HG03045 (cell line): ENCODE measurements around the gene HPGDS.
"Not testable (repeated sequence)": the region's sequence is repeated elsewhere in the genome, so short reads cannot be mapped to it uniquely, and the experiment has no call there.

Experiments
- ATAC-seq: cut with Tn5 transposase; IDR thresholded peaks from one replicate; pipeline ENCODE4 v1.9.1; 2021; ENCODE audit warnings: mild to moderate bottlenecking, moderate library complexity; ENCODE audit not compliant: unreplicated experiment

The HPGDS gene

DNA sequence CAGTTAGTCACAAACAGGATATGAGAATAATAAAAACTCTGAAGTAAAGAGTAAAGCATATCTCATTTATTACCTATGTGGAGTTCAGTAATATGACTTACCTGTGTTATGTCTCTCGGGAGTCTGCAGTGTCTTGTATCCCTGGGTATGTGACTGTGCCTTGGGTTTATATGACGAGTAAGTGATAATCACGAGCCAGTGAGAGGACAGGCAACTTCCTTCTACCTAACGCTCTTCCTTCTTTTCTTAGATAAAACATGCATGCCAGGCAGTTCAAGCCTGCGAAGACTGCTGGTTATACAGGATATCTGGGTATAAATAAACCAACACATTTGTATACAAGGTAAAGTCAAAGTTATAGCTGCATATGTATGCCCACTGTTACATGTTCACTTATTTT, at the start of gene HPGDS:
TSS of gene HPGDS (minus strand) at position 143 of the 400 bp plus-strand sequence. CDS start 8,207 bp downstream, outside the sequence.
- no peak for ATAC-seq

- ATAC-seq: no peak
Observed at GRCh38 chr4:94390804-94391410, 48.3 kb upstream of the HPGDS start.

DNA sequence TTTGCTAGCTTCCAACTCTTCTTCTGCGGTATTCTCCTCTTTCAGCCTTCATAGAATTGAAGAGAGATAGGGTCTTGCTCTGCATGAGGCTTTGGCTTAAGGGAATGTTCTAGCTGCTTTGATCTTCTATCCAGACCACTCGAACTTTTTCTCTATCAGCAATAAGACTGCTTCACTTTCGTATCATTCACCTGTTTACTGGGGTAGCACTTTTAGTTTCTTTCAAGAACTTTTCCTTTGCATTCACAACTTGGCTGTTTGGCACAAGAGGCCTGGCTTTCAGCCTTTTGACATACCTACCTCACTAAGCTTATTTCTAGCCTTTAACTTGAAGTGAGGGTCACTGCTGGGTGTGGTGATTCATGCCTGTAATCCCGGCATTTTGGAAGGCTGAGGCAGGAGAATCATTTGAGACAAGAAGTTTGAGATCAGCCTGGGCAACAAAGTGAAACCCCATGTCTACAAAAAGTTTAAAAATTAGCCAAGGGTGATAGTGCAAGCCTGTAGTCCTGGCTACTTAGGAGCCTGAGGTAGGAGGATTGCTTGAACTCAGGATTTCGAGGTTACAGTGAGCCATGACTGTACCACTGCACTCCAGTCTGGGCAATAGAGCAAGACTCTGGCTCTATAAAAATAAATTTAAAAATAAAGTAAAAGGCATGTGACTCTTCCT, 47.1 kb upstream of the HPGDS start:
- ATAC-seq: no peak

DNA sequence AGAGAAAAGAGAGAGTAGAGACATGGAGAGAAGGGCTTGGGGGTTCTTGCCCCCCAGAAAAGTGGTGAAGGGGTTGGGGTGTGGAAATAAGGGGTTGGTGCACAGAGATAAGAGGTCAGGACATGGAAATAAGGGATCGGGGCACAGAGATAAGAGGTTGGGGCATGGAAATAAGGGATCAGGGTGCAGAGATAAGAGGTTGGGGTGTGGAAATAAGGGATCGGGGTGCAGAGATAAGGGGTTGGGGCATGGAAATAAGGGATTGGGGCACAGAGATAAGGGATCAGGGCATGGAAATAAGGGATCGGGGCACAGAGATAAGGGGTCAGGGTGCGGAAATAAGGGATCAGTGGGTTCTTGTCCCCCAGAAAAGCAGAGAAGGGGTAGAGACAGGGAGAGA, 45.3 kb upstream of the HPGDS start:
- ATAC-seq: not testable (repeated sequence)

GRCh38 chr4:94385452-94385851, 42.8 kb upstream of the HPGDS start:
- ATAC-seq: not testable (repeated sequence)

DNA sequence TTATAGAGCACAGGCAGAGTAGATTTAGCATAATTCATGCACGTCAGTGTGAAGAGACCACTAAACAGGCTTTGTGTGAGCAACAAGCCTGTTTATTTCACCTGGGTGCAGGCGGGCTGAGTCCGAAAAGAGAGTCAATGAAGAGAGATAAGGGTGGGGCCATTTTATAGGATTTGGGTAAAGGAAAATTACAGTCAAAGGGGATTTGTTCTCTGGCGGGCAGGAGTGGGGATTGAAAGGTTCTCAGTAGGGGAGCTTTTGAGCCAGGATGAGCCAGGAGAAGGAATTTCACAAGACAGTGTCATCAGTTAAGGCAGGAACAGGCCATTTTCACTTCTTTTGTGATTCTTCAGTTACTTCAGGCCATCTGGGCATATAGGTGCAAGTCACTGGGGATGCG, 40.3 kb upstream of the HPGDS start:
- ATAC-seq: not testable (repeated sequence)

- ATAC-seq: no peak
Observed at GRCh38 chr4:94378047-94378446, 35.4 kb upstream of the HPGDS start.

DNA sequence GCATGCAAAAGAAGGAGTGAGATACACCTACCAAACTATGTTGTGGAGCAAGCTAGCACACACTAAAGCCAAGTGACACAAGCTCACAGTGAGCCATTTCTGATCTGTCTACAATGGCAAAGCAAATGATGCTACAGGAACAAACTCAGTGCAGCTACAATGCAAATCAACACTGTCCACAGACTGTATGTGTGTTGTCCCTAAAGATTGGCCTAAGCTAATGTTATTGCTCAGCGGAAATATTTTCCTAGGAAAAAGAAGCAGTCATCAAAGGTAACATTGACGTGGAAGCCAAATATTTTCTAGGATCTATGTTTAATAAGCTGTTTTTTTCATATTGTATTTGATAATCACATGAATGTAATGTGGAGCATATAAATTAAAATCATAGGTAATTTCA, 34.7 kb upstream of the HPGDS start:
- no peak for ATAC-seq

- no peak for ATAC-seq
Observed at GRCh38 chr4:94375364-94375763, 32.7 kb upstream of the HPGDS start.

DNA sequence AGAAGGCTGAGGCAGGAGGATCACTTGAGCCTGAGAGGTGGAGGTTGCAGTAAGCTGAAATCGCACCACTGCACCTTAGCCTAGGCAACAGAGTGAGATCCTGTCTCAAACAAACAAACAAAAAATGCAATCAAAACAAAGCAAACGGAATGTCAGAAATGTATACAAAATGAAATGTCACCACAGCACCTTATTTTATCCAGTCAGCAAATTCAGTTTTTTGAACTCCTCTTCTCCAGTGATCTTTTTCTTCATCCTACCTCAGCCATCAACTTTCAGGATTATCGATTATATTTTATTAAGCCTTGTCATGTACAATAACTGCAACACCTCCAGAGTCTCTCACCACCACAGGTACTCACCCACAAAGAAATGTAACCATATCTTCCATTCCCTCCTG, 31.1 kb upstream of the HPGDS start:
- no peak for ATAC-seq

DNA sequence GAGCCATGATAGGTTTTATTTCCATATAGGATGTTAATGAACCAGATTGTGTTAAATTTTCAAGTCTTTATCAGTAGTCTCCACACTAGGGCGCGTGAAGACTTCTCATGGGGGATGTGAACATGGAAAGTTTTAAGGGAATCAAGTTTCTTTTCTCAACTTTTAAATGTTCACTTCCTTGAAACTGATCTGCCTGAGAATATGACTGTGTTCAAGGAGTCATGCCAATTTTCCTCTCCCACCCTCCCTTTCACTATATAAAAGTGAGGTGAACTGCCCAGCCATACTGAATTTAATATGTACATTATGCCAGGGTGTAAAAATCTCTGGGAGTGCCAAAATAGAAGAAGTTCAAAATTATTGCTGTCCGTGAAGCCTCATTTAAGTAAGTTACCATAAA, 30.4 kb upstream of the HPGDS start:
- no peak for ATAC-seq

DNA sequence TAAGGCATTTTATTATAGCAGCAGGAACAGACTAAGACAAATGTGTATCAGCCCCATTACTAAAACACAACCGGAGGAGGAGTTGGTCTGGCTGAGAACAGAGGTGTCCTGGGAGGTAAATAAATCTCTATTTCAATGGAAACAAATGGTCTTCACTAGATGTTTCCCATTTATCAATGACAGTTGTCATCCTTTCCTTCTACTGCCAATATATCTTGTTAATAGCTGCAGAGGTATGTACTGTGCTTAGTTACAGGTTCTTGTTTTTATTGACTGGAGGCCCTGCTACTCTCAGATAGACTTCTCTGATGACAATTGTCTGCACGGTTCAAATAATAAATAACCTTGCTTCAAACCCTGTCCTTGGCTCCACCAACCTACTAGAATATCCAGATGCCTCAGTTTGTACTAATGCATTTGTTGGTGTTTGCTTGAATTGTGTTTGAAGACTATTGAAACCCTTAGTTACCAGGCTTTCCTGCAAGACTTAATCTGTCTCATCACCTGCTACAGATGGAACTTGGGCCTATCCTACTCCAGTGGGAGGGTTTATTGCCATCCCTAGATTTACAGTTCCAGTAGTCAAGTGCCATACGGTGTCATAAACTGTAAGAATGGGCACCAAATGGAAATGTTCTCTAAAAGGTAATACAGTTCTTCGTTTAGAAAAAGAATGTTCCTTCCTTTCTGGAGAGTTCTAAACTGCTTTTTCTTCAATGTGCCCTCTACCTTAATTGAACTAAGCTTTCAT, 29.8 kb upstream of the HPGDS start:
- no peak for ATAC-seq

GRCh38 chr4:94371290-94371689, 28.7 kb upstream of the HPGDS start:
- no peak for ATAC-seq

DNA sequence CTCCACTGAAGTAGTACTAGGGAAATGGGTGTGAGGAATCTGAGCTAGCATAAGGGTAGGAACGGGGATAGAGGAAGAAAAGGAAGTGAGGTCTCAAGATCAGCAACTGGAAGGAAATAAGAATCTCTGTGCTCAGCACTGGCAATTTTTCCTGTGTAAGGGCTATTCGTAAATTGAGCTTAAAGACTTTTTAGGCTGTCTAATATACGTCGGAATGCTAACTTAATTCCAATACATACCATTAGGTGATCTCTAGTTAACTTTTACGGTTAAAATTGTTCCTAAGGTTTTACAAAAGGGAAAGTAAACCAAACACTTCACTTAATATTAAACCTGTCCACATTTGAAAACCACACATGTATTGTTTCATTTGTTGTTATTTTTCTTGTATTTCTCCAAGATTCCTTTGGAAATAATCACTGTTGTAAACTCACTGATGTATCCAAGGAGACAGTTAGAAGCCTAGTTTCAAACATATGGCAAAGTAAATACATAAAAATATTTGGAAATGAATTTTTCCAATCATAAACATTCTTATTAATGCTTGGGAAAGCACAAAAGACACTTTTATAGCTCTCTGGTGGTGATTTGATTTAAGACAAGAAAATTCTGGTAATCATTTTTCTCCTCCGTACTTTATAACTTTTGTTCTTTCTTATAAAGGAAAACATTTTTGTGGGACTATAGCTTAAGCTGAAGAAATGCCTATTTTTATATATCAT, 28.1 kb upstream of the HPGDS start:
- ATAC-seq: no peak

GRCh38 chr4:94369046-94369445, 26.4 kb upstream of the HPGDS start:
- ATAC-seq: no peak

DNA sequence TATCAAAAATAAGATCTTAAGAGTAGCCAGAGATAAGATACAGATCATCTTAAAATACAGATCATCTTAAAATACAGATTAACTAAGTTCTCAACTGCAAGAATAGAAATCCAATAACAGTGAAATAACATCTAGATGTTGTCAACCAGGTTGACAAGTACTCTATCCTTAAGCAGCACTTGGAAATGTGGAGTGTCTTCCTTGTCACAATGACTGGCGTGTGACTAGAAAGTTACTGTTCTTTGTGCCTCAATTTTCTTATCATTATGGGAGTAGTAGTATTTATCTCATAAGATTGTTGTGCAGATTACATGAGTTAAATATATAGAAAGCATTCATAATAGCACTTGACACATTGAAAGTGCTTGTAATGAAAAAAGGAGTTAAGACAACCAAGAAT, 25.8 kb upstream of the HPGDS start:
- no peak for ATAC-seq

- no peak for ATAC-seq
Observed at GRCh38 chr4:94365304-94365703, 22.7 kb upstream of the HPGDS start.

DNA sequence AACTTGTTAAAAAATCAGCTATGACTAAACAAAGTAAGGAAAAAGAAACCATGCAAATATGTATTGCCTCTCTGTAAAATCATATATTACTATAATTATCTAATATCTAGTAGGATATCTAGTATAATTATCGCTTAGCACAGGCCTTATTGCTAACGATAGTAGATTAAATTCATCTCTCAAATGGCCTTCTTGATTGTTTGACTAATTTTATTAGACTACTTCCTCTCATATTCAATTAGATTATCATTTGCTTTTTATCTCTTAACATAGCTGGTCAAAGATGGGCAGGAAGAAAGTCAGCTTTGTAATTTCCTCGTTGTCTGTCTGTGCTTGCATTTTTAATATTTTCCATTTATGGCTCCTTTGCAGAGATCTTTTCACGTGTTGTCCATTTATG, 21.9 kb upstream of the HPGDS start:
- ATAC-seq: no peak

- no peak for ATAC-seq
Observed at GRCh38 chr4:94363136-94363655, 20.6 kb upstream of the HPGDS start.

- ATAC-seq: no peak
Observed at GRCh38 chr4:94359838-94360237, 17.2 kb upstream of the HPGDS start.

- no peak for ATAC-seq
Observed at GRCh38 chr4:94359221-94359620, 16.6 kb upstream of the HPGDS start.
